Suppressor macrophage (primary cell): ENCODE data around the gene KDM6B.
A peak's percentile ranks its signal among the peaks of the same experiment; 100 is the strongest.

Experiments used
- DNase-seq, 4 experiments: peaks; one replicate each; pipeline ENCODE4 v3.0.0-alpha.2; 2020 to 2022

Gene KDM6B

GRCh38 chr17:7840441-7840840 lies 6.4 kb downstream of the KDM6B start:
- DNase-seq, result peak in 3 of 4 experiments; percentile 18 to 43 (median 33)

DNA sequence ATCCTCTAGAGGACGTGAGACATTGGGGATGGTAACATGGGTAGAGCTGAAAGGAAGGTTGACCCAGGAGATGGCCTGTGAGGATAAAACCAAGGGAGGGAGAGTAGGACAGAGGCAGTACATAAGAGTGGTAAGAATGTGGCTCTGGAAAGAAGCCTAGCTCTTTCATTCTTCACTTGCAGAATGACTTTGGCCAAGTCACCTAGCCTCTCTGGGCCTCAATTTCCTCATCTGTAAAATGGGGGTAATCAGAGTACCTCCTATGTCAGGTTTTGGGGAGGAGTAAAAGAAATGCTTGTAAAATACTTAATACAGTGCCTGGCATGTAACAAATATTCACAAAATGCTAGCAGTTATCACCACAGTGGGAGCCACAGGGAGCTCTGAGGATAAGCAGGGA lies 6.9 kb downstream of the KDM6B start:
- DNase-seq, result no peak

DNA sequence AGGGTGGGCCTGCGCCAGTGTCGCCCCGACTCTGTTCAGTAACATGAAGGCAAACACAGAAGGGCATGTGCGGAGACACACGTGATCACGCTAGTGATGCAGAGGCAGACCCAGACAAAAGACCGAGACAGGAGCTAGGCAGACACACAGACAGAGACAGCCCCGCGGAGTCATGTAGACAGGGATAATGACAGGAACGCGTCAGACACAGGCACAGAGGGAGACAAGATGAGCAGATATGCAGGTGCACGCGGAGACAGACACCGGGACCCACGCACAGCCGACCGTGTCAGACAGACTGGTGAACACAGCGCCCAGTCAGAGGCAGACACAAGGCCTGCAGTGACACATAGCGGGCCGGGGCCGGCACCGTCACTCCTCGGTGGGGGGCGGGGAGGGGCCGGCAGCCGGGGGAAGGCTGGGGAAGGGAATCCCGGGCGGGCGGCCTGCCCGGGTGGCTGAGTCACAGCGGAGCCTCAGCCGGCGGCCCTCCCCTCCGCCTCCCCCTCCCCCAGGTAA lies 7.4 kb downstream of the KDM6B start:
- DNase-seq, result peak; percentile 90 to 93 (median 92)

DNA sequence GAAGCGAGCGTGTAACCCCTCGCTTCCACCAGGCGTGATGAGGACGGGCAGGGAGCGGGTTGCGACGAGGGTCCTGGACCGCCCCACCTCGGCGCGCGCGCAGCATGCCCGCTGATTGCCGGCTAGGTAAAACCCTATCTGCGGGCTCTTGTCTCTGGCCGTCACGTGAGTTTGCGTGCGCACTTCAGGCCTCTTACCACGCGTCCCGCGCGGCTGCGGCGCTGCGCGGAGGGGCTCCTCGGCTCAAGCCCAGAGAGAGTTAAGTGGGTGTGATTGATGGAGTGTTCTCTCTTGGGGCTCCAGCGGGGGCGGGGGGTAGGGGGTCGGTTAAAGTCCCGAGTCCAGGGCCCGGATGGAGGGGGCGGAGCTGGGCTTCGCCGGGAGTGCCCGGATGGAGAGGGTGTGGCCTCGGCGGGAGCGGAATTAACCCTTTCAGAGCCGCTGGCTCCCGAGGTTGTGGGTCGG lies 7.9 kb downstream of the KDM6B start:
- DNase-seq, result peak; percentile 92 to 95 (median 94)

GRCh38 chr17:7842380-7843256 lies 8.6 kb downstream of the KDM6B start:
- DNase-seq, result peak; percentile 96 to 99 (median 98)

DNA sequence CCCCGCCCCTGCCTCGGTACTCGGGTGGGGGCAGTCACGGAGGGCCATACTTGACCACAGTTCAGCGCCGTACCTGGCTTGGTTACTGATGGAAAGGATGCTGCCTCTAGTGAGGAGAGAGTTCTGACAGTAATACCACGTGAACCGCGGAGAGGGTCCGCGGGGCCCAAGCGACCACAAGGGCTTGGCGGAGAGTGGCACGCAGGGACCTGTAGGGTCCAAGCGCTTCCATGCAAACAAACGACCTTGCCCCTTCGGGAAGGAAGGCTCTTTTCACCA lies 9.2 kb downstream of the KDM6B start:
- DNase-seq, result no peak

DNA sequence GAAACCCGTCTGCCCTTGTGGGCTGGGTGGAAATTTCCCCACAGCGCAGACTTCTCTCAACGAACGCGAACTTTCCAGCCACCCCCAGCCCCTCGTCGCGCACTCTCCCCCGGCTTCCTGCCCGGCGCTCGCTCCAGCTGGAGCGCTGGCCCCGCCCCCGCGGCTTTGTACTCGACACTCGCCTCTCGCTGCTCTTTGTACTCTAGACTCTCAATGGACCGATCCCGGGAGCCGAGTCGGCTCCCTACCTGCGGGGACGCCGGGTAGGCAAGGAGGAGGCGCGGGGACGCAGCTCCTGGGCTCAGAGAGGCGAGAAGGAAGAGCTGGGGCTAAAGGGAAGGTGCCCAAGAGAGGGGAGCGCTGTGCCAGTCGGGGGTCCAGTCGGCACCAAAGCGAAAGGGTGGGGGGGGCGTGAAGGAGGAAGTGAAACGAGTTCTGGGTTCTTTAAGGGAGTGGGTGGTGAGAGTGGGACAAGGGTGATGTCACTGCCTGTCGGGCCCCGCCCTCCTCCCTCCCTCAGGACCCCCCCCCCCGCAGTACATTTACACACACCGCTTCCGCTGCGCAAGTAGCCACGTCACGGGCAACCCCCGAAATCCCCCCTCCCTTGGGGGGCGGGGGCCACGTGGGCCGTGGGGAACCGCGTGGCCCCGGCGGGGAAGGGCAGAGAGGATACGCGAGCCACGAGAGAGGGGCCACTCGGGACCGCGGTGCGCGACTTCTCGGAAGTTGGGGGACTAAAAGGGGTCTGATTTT lies 9.7 kb downstream of the KDM6B start:
- DNase-seq, result peak; percentile 95 to 97 (median 96)

DNA sequence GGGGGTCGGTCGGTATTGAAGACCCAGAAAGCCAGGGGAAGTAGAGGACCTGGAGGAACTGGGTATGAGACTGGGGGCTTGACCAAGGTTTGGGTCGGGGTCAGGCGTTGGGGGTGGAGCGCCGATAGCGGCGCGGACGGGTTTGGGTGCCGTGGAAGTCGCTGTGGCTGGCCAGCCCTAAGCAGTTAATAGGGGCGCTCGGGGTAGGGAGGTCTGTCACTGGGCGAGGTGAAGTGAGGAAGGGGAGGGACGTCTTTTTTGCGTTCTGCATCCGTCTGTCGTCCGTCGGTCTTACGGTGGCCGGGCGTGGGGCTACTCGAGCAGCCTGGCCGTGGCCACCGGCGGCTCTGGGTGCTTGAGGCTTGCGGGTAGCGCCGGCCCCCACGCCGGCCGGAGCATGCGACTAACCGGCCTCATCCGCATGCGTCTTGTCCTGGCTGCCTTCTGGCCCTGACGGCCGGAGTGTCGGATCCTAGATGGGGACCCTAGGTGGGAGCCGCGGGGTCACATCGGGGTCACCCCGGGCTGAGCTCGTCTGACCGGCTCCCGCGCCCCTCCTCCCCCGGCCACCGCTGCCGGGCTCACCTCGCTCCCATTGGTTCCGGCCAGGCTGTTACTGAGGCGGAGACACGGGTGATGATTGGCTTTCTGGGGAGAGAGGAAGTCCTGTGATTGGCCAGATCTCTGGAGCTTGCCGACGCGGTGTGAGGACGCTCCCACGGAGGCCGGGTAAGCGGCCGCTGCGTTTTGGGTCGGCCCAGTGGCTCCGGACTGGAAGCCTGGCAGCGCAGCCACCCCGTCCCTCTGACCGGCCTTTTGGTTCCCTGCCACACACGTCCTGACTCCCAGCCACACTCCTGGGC lies 10.5 kb downstream of the KDM6B start:
- DNase-seq, result peak; percentile 94 to 98 (median 96)

GRCh38 chr17:7845359-7846062 lies 11.5 kb downstream of the KDM6B start:
- no peak for DNase-seq

DNA sequence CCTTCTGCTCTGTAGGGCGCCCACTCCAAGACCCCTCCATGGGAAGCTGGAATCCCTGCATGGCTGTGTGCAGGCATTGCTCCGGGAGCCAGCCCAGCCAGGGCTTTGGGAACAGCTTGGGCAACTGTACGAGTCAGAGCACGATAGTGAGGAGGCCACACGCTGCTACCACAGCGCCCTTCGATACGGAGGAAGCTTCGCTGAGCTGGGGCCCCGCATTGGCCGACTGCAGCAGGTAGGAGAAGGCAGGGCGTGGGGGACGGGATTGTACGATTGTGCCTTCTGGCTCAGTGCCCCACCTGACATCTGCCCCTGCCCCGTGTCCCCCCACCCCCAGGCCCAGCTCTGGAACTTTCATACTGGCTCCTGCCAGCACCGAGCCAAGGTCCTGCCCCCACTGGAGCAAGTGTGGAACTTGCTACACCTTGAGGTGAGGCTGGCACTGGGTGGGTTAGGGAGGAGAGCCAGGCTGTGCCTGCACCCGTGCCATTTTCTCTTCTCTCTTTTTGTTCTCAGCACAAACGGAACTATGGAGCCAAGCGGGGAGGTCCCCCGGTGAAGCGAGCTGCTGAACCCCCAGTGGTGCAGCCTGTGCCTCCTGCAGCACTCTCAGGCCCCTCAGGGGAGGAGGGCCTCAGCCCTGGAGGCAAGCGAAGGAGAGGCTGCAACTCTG lies 12.2 kb downstream of the KDM6B start:
- DNase-seq, result no peak

- DNase-seq, result no peak
Observed at GRCh38 chr17:7846765-7847661, 13.0 kb downstream of the KDM6B start.

DNA sequence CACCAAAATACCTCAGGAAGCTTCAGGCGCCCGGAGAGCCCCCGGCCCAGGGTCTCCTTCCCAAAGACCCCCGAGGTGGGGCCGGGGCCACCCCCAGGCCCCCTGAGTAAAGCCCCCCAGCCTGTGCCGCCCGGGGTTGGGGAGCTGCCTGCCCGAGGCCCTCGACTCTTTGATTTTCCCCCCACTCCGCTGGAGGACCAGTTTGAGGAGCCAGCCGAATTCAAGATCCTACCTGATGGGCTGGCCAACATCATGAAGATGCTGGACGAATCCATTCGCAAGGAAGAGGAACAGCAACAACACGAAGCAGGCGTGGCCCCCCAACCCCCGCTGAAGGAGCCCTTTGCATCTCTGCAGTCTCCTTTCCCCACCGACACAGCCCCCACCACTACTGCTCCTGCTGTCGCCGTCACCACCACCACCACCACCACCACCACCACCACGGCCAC lies 14.1 kb downstream of the KDM6B start:
- no peak for DNase-seq

DNA sequence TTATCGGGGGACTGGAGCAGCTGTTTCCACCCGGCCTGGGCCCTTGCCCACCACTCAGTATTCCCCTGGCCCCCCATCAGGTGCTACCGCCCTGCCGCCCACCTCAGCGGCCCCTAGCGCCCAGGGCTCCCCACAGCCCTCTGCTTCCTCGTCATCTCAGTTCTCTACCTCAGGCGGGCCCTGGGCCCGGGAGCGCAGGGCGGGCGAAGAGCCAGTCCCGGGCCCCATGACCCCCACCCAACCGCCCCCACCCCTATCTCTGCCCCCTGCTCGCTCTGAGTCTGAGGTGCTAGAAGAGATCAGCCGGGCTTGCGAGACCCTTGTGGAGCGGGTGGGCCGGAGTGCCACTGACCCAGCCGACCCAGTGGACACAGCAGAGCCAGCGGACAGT lies 14.7 kb downstream of the KDM6B start:
- DNase-seq, result no peak

GRCh38 chr17:7849130-7849750 lies 15.2 kb downstream of the KDM6B start:
- no peak for DNase-seq

DNA sequence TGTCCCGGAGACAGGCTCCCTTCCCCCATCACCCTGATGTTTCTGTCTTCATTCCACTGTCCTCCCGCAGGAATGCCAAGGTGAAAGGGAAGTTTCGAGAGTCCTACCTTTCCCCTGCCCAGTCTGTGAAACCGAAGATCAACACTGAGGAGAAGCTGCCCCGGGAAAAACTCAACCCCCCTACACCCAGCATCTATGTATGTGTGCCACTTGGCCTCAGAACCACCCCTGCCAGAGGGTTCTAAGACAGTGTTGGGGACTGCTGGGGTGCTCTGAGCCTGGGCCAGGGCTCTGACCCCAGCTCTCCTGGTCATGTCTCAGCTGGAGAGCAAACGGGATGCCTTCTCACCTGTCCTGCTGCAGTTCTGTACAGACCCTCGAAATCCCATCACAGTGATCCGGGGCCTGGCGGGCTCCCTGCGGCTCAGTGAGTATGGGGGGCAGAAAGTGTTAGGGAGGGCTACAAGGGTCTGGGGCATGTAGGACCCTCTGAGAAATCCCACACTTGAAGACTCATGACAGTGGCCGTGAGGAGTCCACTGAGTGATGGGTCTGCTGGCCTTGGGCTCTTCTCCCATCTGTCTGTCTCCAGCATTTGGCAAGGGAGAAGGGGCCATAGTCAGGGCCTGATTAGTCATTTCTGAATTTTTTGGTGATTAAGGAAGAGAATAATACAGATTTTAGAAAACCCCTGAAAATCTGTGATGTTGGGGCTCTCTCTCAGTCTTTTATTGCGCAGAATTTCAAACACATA lies 15.9 kb downstream of the KDM6B start:
- DNase-seq, result no peak

- DNase-seq, result no peak
Observed at GRCh38 chr17:7850701-7851437, 16.9 kb downstream of the KDM6B start.

DNA sequence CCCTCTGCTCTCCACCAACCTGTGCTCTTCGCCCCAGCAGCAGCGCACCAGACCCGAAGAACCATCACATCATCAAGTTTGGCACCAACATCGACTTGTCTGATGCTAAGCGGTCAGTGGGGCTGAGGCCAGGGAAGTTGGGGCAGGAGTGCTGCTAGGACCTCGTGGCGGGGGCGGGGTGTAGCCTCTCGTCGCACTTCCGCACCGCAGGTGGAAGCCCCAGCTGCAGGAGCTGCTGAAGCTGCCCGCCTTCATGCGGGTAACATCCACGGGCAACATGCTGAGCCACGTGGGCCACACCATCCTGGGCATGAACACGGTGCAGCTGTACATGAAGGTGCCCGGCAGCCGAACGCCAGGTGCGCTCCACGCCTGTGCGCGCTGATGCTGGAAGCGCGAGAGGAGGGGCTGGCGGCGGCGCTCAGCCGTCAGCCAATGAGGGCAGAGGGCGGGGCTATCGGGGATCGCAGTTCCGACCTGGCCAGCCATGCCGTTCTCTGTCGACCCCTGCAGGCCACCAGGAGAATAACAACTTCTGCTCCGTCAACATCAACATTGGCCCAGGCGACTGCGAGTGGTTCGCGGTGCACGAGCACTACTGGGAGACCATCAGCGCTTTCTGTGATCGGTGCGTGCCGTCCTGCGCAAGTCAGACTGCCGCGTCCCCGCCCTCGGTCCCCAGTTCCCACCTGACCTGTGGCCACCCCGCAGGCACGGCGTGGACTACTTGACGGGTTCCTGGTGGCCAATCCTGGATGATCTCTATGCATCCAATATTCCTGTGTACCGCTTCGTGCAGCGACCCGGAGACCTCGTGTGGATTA lies 17.6 kb downstream of the KDM6B start:
- peak; percentile 91 to 95 (median 93) for DNase-seq
